Chondrocyte (in vitro differentiated cells): ENCODE results near the gene LITAFD. TPM values are rescaled to one million over a fixed set of nuclear protein-coding genes. Genes with fewer than 3 reads are reported as not detected.
A peak's percentile ranks its signal among the peaks of the same experiment; 100 is the strongest.
"Not testable (repeated sequence)": the region's sequence is repeated elsewhere in the genome, so short reads cannot be mapped to it uniquely, and the experiment has no call there.

Source experiments
- DNase-seq: peaks from one replicate; pipeline ENCODE4 v3.0.0; 2021; ENCODE audit warnings: mixed read lengths, low spot score
- H3K27ac Mint-ChIP-seq: one replicate; pipeline ENCODE4 v1.8.0; 2021; ENCODE audit warnings: mild to moderate bottlenecking, moderate library complexity, mixed read lengths; ENCODE audit not compliant: unreplicated experiment
- H3K27me3 Mint-ChIP-seq: 2 replicates; pipeline ENCODE4 v1.8.0; 2021; ENCODE audit warnings: low read depth, mixed read lengths
- H3K36me3 Mint-ChIP-seq: 2 replicates; pipeline ENCODE4 v1.8.0; 2021; ENCODE audit warnings: low read depth, mixed read lengths
- H3K4me1 Mint-ChIP-seq: 2 replicates; pipeline ENCODE4 v1.8.0; 2021; ENCODE audit warnings: low read depth, mild to moderate bottlenecking, mixed read lengths
- H3K4me3 Mint-ChIP-seq: one replicate; pipeline ENCODE4 v1.8.0; 2021; ENCODE audit warnings: mild to moderate bottlenecking, moderate library complexity, mixed read lengths; ENCODE audit not compliant: unreplicated experiment
- H3K9me3 Mint-ChIP-seq: 2 replicates; pipeline ENCODE4 v1.8.0; 2021; ENCODE audit warnings: low read depth, mixed read lengths
- total RNA-seq: library from RNA; stranded (reverse); gene quantifications from 3 replicates; pipeline ENCODE4 v1.2.1, GENCODE V29; 2021
- TF ChIP-seq, protein P1 (sequence below): fragments of 200-600 bp; sonication (generic); IDR thresholded peaks from 2 replicates; pipeline ENCODE4 v1.5.0; 2021; ENCODE audit warnings: antibody characterized with exemption, mild to moderate bottlenecking, moderate library complexity

LITAFD gene
- total RNA-seq, 1 donor from 2014 or later, result not detected

DNA sequence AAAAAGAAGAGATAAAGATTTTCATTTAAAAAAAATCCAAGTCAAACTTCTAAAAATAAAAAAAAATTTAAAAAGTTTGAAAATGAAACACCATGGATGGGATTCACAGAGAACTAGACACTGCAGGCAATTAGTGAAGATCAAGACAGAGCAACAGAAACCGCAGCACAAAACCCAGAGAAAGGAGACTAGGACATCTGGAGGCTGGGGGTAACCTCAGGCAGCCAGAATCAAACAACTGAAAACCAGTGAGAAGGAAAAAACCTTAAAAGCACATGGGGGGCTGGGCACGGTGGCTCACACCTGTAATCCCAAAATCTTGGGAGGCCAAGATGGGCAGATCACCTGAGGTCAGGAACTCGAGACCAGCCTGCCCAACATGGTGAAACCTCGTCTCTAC is 30.6 kb downstream of the LITAFD start:
- no peak for DNase-seq
- H3K9me3 Mint-ChIP-seq, result no peaks in the 10 kb centered on the region
- peaks cover 12% of the 10 kb centered on the region for H3K4me1 Mint-ChIP-seq
- no peak overlapping the region for H3K27ac Mint-ChIP-seq
- H3K27me3 Mint-ChIP-seq, result no peaks in the 10 kb centered on the region
- H3K36me3 Mint-ChIP-seq, result peaks cover 41% of the 10 kb centered on the region
- TF ChIP-seq, protein P1, sequence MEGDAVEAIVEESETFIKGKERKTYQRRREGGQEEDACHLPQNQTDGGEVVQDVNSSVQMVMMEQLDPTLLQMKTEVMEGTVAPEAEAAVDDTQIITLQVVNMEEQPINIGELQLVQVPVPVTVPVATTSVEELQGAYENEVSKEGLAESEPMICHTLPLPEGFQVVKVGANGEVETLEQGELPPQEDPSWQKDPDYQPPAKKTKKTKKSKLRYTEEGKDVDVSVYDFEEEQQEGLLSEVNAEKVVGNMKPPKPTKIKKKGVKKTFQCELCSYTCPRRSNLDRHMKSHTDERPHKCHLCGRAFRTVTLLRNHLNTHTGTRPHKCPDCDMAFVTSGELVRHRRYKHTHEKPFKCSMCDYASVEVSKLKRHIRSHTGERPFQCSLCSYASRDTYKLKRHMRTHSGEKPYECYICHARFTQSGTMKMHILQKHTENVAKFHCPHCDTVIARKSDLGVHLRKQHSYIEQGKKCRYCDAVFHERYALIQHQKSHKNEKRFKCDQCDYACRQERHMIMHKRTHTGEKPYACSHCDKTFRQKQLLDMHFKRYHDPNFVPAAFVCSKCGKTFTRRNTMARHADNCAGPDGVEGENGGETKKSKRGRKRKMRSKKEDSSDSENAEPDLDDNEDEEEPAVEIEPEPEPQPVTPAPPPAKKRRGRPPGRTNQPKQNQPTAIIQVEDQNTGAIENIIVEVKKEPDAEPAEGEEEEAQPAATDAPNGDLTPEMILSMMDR, result no peak
- no peak overlapping the region for H3K4me3 Mint-ChIP-seq

DNA sequence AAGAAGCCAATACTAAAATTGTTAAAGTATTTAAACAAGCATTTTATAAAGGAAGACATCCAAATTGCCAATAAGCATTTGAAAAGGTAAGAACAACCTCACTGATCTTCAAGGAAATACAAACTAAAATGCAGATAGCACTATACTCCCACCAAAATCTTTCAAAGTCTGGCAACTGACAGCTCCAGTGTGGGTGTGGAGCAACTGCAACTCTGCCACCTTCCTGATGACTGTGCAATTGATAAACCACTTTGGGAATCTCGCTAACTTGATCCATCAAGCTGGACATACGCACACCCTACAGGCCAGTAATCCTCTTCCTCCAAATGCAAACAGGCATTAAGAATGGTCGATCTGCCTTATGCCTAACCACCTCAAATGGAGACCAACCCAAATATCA is 31.9 kb downstream of the LITAFD start:
- no peak overlapping the region for H3K4me3 Mint-ChIP-seq
- no peaks in the 10 kb centered on the region for H3K27me3 Mint-ChIP-seq
- TF ChIP-seq, protein P1, result no peak
- H3K36me3 Mint-ChIP-seq, result peaks cover 43% of the 10 kb centered on the region
- no peaks in the 10 kb centered on the region for H3K9me3 Mint-ChIP-seq
- no peak for DNase-seq
- H3K27ac Mint-ChIP-seq, result no peak overlapping the region
- peaks cover 12% of the 10 kb centered on the region for H3K4me1 Mint-ChIP-seq

DNA sequence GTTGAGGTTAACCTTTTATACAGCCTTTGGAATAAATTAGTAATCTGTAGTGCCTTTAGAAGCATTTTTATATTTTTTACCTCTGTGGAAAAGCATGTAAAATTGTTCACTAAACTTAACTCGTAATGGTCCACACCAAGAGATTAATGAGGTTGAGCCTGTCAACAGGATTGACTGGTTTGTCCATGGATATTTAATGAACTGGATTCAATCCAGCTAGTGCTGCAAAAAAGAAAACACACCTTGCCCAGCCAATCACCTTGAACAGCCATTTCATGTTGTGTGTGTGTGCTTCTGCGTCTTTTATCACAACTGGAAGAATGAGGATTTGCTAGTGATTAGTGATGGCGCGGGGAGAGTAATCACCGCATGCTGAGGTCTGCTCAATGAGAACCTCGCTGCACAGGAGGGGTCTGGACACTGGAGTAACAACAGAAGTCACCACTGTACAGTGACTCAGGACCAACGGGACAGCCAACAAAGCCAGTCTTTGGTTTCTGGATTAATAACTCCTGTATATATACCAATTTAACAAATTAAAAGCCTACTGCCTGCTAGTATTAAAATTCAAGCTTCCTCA is 33.7 kb downstream of the LITAFD start:
- no peak for DNase-seq
- Mint-ChIP-seq H3K27me3 (no peaks in the 10 kb centered on the region), H3K36me3 (peaks cover 49% of the 10 kb centered on the region), H3K4me3 (no peak overlapping the region), H3K27ac (no peak overlapping the region), H3K4me1 (peaks cover 19% of the 10 kb centered on the region), H3K9me3 (no peaks in the 10 kb centered on the region)
- TF ChIP-seq, protein P1, result no peak

DNA sequence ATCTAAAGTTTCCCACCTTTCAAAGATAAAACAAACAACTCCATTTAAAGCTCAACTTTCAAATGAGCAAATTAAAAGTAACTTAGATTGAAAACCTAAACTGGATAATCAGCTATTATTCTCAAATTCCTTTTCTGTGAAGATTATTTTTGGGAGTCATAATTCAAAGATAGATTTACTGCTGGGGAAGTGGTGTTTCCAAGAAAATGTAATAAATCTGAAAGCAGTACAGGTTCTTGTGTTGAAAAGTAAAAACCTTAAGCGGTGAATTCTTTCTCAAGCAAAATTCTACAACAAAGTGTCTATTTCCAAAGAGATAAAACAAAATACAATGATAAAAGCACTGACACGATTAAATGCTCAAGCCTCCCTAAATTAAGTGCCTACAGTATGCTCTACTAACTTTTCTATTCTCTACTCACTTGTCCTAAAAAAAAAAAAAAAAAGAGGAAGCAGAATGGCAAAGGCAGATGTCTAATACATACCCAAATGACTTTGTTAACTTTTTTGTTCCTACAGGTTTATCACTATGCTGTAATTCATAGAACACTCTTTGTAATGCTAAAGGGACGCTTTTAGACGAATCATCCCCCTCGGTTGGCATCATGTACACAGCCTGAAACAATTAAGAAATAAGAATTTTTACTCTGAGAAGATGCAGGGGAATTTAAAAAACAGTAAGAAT is 34.5 kb downstream of the LITAFD start:
- peaks cover 21% of the 10 kb centered on the region for H3K4me1 Mint-ChIP-seq
- H3K4me3 Mint-ChIP-seq, result no peak overlapping the region
- H3K27me3 Mint-ChIP-seq, result no peaks in the 10 kb centered on the region
- H3K27ac Mint-ChIP-seq, result peak overlapping the region; percentile 45
- TF ChIP-seq, protein P1, result no peak
- H3K9me3 Mint-ChIP-seq, result no peaks in the 10 kb centered on the region
- DNase-seq, result no peak
- peaks cover 50% of the 10 kb centered on the region for H3K36me3 Mint-ChIP-seq

DNA sequence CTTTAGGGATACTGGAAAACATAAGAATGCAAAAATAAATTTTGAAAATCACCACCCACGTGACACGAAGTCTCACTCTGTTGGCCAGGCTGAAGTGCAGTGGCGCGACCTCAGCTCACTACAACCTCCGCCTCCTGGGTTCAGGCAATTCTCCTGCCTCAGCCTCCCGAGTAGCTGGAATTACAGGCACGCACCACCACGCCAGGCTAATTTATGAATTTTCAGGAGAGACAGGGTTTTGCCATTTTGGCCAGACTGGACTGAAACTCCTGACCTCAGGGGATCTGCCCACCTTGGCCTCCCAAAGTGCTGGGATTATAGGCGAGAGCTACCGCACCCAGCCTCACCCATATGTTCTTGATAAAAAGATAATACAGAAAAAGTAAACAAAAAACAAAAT is 35.2 kb downstream of the LITAFD start:
- not testable (repeated sequence) for H3K9me3 Mint-ChIP-seq, H3K4me3 Mint-ChIP-seq, H3K27me3 Mint-ChIP-seq, H3K27ac Mint-ChIP-seq, DNase-seq
- H3K4me1 Mint-ChIP-seq, result peaks cover 20% of the 10 kb centered on the region
- peaks cover 50% of the 10 kb centered on the region for H3K36me3 Mint-ChIP-seq
